ENCODE results near the gene SLC35F3. TPM values are rescaled to one million over a fixed set of nuclear protein-coding genes. Genes with fewer than 3 reads are reported as not detected.

The SLC35F3 gene
- total and polyA plus RNA-seq, 2 donors from 2014 or later, result 0.41 to 0.66 TPM

DNA sequence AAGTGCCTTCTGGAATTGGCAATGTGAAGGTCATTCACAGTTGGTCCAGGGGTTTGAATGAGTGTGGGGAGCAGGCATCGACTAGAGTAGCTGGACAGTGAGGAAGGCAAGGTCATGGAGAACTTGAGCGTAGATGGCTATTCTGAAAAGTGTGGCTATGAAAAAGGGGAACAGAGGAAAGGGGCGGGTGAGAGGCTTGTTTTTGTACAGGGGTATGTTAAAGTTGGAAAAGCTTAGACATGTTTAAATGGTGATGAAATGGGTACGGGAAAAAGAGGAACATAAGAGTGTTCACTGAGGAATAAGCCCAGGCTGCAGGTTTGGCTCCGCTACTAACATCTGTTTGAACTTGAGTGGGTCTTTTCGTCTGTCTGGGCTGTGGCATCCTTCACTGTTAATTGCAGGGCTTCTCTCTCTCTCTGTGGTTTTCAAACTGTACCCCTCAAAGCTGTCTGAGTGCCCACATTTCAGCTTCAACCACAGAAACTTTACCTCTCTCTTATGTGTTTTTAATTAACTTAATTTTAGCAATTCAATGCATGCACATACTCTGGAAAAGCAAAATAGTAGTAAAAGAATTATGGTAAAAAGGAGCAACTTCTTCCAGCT lies 398.0 kb downstream of the SLC35F3 start:
- FAIRE-seq, result no peak

DNA sequence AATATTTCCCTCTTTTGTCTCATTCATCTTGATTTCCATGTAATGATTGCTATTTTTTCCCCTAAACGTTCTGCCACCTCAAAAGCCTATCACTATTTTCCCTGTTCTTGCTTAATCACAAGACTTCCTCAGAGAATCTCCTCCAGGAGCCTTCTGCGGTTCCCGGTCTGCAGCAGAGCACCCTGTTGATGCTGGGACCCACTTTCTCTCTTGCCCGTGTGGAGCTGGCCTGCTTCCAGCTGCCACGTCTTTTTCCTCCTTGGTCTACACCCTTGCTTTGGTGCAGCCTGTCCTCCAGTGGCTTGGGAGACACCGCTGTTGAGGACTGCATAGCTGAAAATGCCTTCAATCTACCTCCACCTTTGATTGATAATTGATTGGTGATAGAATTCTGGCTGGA lies 398.8 kb downstream of the SLC35F3 start:
- no peak overlapping the region for H3K9ac ChIP-seq (ENCODE audit: low read length in 3 of 3)
- FAIRE-seq, result no peak
- TF ChIP-seq, protein P1, sequence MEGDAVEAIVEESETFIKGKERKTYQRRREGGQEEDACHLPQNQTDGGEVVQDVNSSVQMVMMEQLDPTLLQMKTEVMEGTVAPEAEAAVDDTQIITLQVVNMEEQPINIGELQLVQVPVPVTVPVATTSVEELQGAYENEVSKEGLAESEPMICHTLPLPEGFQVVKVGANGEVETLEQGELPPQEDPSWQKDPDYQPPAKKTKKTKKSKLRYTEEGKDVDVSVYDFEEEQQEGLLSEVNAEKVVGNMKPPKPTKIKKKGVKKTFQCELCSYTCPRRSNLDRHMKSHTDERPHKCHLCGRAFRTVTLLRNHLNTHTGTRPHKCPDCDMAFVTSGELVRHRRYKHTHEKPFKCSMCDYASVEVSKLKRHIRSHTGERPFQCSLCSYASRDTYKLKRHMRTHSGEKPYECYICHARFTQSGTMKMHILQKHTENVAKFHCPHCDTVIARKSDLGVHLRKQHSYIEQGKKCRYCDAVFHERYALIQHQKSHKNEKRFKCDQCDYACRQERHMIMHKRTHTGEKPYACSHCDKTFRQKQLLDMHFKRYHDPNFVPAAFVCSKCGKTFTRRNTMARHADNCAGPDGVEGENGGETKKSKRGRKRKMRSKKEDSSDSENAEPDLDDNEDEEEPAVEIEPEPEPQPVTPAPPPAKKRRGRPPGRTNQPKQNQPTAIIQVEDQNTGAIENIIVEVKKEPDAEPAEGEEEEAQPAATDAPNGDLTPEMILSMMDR (IDR thresholded peaks at IDR 0.05; ENCODE audit: borderline replicate concordance, extremely low read depth, insufficient read depth), result no peak
- intact Hi-C loops (cut with DNase I), result no loop called here
- H3K4me1 ChIP-seq (ENCODE audit: control insufficient read depth in 2 of 3, insufficient read depth in 2 of 3, low read depth in 1 of 3, low read length in 3 of 3), result no peaks in the 10 kb centered on the region
- H3K27me3 ChIP-seq (ENCODE audit: control insufficient read depth, insufficient read depth, low read length), result no peaks in the 10 kb centered on the region
- no peak overlapping the region for H3K4me3 ChIP-seq (ENCODE audit: low read length in 3 of 3)
- DNase-seq, result no peak
- no peaks in the 10 kb centered on the region for H3K36me3 ChIP-seq (ENCODE audit: control insufficient read depth in 2 of 3, insufficient read depth in 3 of 3, low read length in 3 of 3)
- no peaks in the 10 kb centered on the region for H3K9me3 ChIP-seq (ENCODE audit: control insufficient read depth in 2 of 3, insufficient read depth in 1 of 3, low read length in 3 of 3)
- H3K27ac ChIP-seq (ENCODE audit: low read depth in 2 of 2, low read length in 2 of 2), result no peak overlapping the region

More for the DNA sequence above, 398.0 kb downstream of the SLC35F3 start:
- Histone ChIP-seq H3K27ac (ENCODE audit: low read depth in 2 of 2, low read length in 2 of 2) (no peak overlapping the region), H3K9me3 (ENCODE audit: control insufficient read depth in 2 of 3, insufficient read depth in 1 of 3, low read length in 3 of 3) (no peaks in the 10 kb centered on the region), H3K27me3 (ENCODE audit: control insufficient read depth, insufficient read depth, low read length) (no peaks in the 10 kb centered on the region), H3K9ac (ENCODE audit: low read length in 3 of 3) (no peak overlapping the region), H3K36me3 (ENCODE audit: control insufficient read depth in 2 of 3, insufficient read depth in 3 of 3, low read length in 3 of 3) (no peaks in the 10 kb centered on the region), H3K4me3 (ENCODE audit: low read length in 3 of 3) (no peak overlapping the region), H3K4me1 (ENCODE audit: control insufficient read depth in 2 of 3, insufficient read depth in 2 of 3, low read depth in 1 of 3, low read length in 3 of 3) (no peaks in the 10 kb centered on the region)
- intact Hi-C loops (cut with DNase I), result no loop called here
- TF ChIP-seq, protein P1 (IDR thresholded peaks at IDR 0.05; ENCODE audit: borderline replicate concordance, extremely low read depth, insufficient read depth), result no peak
- DNase-seq, result no peak

DNA sequence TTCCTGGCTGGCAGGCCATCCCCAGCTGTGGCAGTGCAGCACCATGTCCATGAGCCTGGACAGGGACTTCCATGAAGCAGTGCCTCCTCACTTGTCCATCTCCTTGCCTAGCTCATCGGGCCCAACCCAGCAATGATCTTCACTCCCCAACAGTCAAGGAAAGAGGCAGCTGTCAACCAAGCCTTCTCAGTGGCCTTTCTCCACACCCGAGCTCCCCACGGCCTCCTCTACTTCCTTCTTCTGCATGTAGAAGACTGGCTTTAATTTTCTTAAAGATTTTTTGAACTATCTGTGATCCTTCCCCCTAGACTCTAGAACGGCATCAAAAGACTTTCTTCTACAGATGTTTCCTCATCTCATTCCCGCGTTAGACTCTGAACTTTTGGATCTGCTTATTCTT lies 403.2 kb downstream of the SLC35F3 start:
- H3K27me3 ChIP-seq (ENCODE audit: control insufficient read depth, insufficient read depth, low read length), result no peaks in the 10 kb centered on the region

More for the DNA sequence above, 403.2 kb downstream of the SLC35F3 start:
- FAIRE-seq (no peak), DNase-seq (no peak)
- Histone ChIP-seq H3K9ac (ENCODE audit: low read length in 3 of 3) (no peak overlapping the region), H3K9me3 (ENCODE audit: control insufficient read depth in 2 of 3, insufficient read depth in 1 of 3, low read length in 3 of 3) (no peaks in the 10 kb centered on the region), H3K36me3 (ENCODE audit: control insufficient read depth in 2 of 3, insufficient read depth in 3 of 3, low read length in 3 of 3) (no peaks in the 10 kb centered on the region), H3K27ac (ENCODE audit: low read depth in 2 of 2, low read length in 2 of 2) (no peak overlapping the region), H3K4me1 (ENCODE audit: control insufficient read depth in 2 of 3, insufficient read depth in 2 of 3, low read depth in 1 of 3, low read length in 3 of 3) (no peaks in the 10 kb centered on the region), H3K4me3 (ENCODE audit: low read length in 3 of 3) (no peak overlapping the region)
- intact Hi-C loops (cut with DNase I), result no loop called here
- TF ChIP-seq, protein P1 (IDR thresholded peaks at IDR 0.05; ENCODE audit: borderline replicate concordance, extremely low read depth, insufficient read depth), result no peak

All from kidney (tissue), 14 donors.